Tibial nerve (tissue), 4 donors: ENCODE data around the gene NRXN3. TPM values are rescaled to one million over a fixed set of nuclear protein-coding genes. Genes with fewer than 3 reads are reported as not detected.

Source experiments
- DNase-seq, 2 donors: peaks; one replicate each; pipeline ENCODE4 v3.0.0-alpha.2; 2019; ENCODE audit warnings: low spot score in 2 of 2
- H3K27ac ChIP-seq, 4 donors: fragments of 200-600 bp; sonication (generic) in 3 of 4; one replicate each; pipeline ENCODE4 v1.5.1; 2017 to 2019; ENCODE audit warnings: mild to moderate bottlenecking in 1 of 4
- H3K27me3 ChIP-seq, 2 donors: fragments of 200-600 bp; sonication (generic) in 1 of 2; one replicate each; pipeline versions ENCODE4 v1.5.1 to v1.6.0; 2017 to 2019
- H3K36me3 ChIP-seq, 3 donors: fragments of 200-600 bp; sonication (generic); one replicate each; pipeline ENCODE4 v1.5.1; 2018 to 2019
- H3K4me1 ChIP-seq, 4 donors: fragments of 200-600 bp; sonication (generic) in 3 of 4; one replicate each; pipeline ENCODE4 v1.5.1; 2017 to 2019
- H3K4me3 ChIP-seq, 4 donors: fragments of 200-600 bp; sonication (generic) in 3 of 4; one replicate each; pipeline ENCODE4 v1.5.1; 2017 to 2019; ENCODE audit warnings: mild to moderate bottlenecking in 1 of 4, moderate library complexity in 1 of 4
- H3K9me3 ChIP-seq, 4 donors: fragments of 200-600 bp; sonication (generic) in 3 of 4; one replicate each; pipeline ENCODE4 v1.5.1; 2017 to 2019
- EP300 ChIP-seq, 2 donors: sonication (generic); formaldehyde crosslinking; IDR thresholded peaks; one replicate each; pipeline ENCODE4 v1.6.1; 2017; ENCODE audit warnings: antibody characterized with exemption in 2 of 2, mild to moderate bottlenecking in 1 of 2
- POLR2A ChIP-seq, 2 donors: fragments of 450-650 bp; IDR thresholded peaks; one replicate each; pipeline ENCODE4 v1.6.1; 2017; ENCODE audit warnings: antibody characterized with exemption in 2 of 2, mild to moderate bottlenecking in 2 of 2, moderate library complexity in 2 of 2
- WGBS, 2 donors: methylation state at CpG; one replicate each; pipeline ENCODE4 v1.1.5; 2018; 5-methylcytosine and 5-hydroxymethylcytosine counted together
- total RNA-seq, 4 donors: library from RNA; depleted of rRNA; stranded (reverse); fragments of >200 nt; gene quantifications; one replicate each; pipeline ENCODE4 v1.1.0, GENCODE V29; 2016
- TF ChIP-seq, protein P1 (sequence below), 5 experiments: fragments of 200-600 bp in 3 of 5; fragments of 450-650 bp in 2 of 5; sonication (generic) in 3 of 5; IDR thresholded peaks; one replicate each; pipeline ENCODE4 v1.5.1; 2016 to 2019; ENCODE audit warnings: antibody characterized with exemption in 5 of 5, mild to moderate bottlenecking in 3 of 5, moderate library complexity in 2 of 5

Gene NRXN3
- total RNA-seq, 4 donors from 2014 or later = 16.7 to 52.2 (median 19.7) TPM

DNA sequence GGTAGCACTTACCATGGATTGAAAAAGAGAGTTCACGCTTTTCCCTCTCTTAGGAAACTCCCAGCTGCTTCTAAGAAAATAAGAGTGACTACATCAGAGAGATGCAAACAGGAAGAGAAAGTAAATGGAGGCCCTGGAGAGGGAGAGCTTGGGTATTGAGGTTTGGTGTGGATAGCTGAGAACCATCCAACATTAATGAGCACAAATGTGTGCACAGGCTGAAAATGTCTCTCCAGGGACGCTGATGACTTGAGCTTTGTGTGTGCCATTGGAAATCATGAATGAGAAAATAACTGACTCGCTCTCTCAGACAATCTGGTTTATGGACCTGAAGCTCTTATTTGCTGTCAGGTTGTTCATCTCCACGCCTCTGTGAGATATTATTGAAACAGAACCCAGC is 318.8 kb downstream of the NRXN3 start:
- Histone ChIP-seq H3K4me3 (no peak overlapping the region), H3K9me3 (no peaks in the 10 kb centered on the region), H3K36me3 (no peaks in the 10 kb centered on the region), H3K27ac (no peak overlapping the region), H3K4me1 (no peaks in the 10 kb centered on the region), H3K27me3 (no peaks in the 10 kb centered on the region)
- TF ChIP-seq, protein P1, sequence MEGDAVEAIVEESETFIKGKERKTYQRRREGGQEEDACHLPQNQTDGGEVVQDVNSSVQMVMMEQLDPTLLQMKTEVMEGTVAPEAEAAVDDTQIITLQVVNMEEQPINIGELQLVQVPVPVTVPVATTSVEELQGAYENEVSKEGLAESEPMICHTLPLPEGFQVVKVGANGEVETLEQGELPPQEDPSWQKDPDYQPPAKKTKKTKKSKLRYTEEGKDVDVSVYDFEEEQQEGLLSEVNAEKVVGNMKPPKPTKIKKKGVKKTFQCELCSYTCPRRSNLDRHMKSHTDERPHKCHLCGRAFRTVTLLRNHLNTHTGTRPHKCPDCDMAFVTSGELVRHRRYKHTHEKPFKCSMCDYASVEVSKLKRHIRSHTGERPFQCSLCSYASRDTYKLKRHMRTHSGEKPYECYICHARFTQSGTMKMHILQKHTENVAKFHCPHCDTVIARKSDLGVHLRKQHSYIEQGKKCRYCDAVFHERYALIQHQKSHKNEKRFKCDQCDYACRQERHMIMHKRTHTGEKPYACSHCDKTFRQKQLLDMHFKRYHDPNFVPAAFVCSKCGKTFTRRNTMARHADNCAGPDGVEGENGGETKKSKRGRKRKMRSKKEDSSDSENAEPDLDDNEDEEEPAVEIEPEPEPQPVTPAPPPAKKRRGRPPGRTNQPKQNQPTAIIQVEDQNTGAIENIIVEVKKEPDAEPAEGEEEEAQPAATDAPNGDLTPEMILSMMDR (IDR thresholded peaks at IDR 0.05) = no peak
- TF ChIP-seq EP300 (IDR thresholded peaks at IDR 0.05) (no peak), POLR2A (IDR thresholded peaks at IDR 0.05) (no peak)
- DNase-seq = no peak
- 72 to 76% methylated on average over 4 of the region's 4 CpGs for WGBS, 2 donors

DNA sequence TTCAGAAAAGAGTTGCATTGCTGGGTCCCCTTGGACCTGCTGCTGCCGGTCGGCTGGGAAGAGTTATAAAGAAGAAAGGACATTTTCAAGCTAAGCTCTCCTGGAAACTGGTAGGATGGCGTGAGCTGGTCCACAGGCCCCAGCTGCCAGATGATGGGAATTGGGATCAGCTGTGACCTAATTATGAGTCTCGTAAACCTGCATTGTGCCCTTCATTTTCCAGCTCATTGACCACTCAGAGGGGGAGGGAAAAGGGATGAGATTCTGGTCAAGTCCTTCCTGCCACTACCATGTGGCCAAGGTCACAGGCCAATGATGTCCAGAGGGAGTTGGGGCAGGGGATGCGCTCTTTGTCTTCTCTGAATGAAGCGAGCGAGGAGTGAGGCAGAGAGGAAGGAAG is 320.9 kb downstream of the NRXN3 start:
- TF ChIP-seq, protein P1 (IDR thresholded peaks at IDR 0.05) = no peak
- no peak for TF ChIP-seq EP300 (IDR thresholded peaks at IDR 0.05)
- no peak for TF ChIP-seq POLR2A (IDR thresholded peaks at IDR 0.05)
- no peak for DNase-seq
- WGBS, 2 donors = 54 to 56% methylated on average over 7 of the region's 7 CpGs
- H3K36me3 ChIP-seq = no peaks in the 10 kb centered on the region
- no peak overlapping the region for H3K4me3 ChIP-seq
- no peaks in the 10 kb centered on the region for H3K4me1 ChIP-seq
- H3K27ac ChIP-seq = no peak overlapping the region
- no peaks in the 10 kb centered on the region for H3K27me3 ChIP-seq
- H3K9me3 ChIP-seq = no peaks in the 10 kb centered on the region

DNA sequence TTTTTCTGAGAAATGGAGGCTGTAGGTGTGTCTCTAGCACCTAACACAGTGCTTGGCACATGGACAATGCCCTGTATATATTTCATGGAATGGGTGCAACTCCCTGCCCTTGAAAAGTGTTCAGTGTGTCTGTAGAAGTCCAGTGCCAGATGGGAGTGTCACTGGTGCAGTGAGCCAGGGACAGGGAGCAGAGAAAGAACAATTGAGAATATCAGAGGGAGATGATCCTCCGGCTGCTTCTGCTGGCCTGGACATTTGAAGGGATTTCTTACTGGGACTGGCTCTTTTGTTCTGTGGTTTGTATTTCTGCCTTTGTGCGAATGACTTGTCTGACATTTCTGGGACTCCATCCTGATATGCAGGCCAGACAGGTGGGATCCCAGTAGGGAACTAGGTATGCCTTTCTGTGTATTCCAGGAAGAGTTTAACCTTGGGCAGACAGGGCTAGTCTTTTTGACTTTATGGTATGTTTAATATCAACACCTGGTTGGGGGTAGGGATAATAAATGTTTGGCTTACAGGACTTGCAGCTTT is 328.0 kb downstream of the NRXN3 start:
- Histone ChIP-seq H3K36me3 (no peaks in the 10 kb centered on the region), H3K27me3 (no peaks in the 10 kb centered on the region), H3K9me3 (no peaks in the 10 kb centered on the region), H3K4me3 (no peak overlapping the region), H3K4me1 (no peaks in the 10 kb centered on the region), H3K27ac (no peak overlapping the region)
- DNase-seq = no peak
- no peak for TF ChIP-seq EP300 (IDR thresholded peaks at IDR 0.05)
- TF ChIP-seq, protein P1 (IDR thresholded peaks at IDR 0.05) = no peak
- no peak for TF ChIP-seq POLR2A (IDR thresholded peaks at IDR 0.05)
- 81 to 88% methylated on average over 2 of the region's 2 CpGs for WGBS, 2 donors

DNA sequence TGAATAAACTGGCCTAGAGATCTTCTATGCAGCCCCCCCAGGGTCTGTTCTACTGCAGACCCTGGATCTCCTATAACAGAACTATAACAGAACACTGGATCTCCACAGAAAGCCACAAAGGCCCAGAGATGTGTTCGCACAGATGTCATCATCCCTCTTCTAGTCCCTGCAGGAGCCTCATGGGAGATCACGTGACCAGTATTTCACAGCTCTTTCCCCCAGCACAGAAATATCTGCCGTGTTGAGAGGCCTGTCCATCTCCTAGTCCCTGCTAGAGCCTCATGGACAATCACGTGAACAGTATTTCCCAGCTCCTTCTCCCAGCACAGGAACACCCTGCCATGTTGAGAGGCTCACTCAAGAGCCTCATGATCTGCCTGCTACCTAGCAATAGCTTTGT is 331.7 kb downstream of the NRXN3 start:
- Histone ChIP-seq H3K9me3 (no peaks in the 10 kb centered on the region), H3K36me3 (no peaks in the 10 kb centered on the region), H3K27ac (no peak overlapping the region), H3K4me3 (no peak overlapping the region), H3K27me3 (no peaks in the 10 kb centered on the region), H3K4me1 (no peaks in the 10 kb centered on the region)
- TF ChIP-seq EP300 (IDR thresholded peaks at IDR 0.05) (no peak), POLR2A (IDR thresholded peaks at IDR 0.05) (no peak)
- TF ChIP-seq, protein P1 (IDR thresholded peaks at IDR 0.05) = no peak
- WGBS, 2 donors = 65 to 69% methylated on average over 4 of the region's 4 CpGs
- DNase-seq = no peak

DNA sequence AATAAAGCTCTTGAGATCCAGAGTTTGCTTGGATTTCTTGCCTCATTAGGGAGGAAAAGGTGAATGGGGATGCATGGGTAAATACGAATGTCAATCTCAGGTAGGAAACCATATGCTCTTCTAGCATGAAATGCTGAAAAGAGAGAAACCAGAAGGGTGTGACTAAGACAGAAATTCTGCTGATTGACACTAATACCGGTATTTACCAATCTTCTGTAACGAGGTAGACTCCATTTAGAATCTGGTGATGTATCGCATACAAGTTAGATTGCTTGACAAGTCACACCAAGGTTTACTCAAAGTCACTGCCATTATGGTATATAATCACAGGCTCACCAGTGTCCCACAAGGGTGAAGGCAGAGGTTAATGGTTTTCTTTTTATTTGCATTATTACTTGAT is 337.9 kb downstream of the NRXN3 start:
- 84 to 87% methylated on average over 4 of the region's 4 CpGs for WGBS, 2 donors
- Histone ChIP-seq H3K4me3 (no peak overlapping the region), H3K4me1 (no peaks in the 10 kb centered on the region), H3K36me3 (no peaks in the 10 kb centered on the region), H3K27me3 (no peaks in the 10 kb centered on the region), H3K9me3 (no peaks in the 10 kb centered on the region), H3K27ac (no peak overlapping the region)
- TF ChIP-seq, protein P1 (IDR thresholded peaks at IDR 0.05) = no peak
- no peak for TF ChIP-seq POLR2A (IDR thresholded peaks at IDR 0.05)
- TF ChIP-seq EP300 (IDR thresholded peaks at IDR 0.05) = no peak
- no peak for DNase-seq
